RWPE1 (cell line): ENCODE measurements around the gene PCLO.

Experiments
- CTCF ChIA-PET: fragments of 350-600 bp; sonication (Branson Sonifier 250); formaldehyde crosslinking; extraction: SDS; loops from one replicate; lab custom pipeline; 2021; lab: Yijun Ruan, JAX
- POLR2A ChIA-PET: fragments of 400-600 bp; formaldehyde crosslinking; extraction: SDS; loops from one replicate; lab custom pipeline; 2020; ENCODE audit warnings: antibody characterized with exemption; ENCODE audit not compliant: low non-redundant PET; lab: Yijun Ruan, JAX
- DNase-seq: peaks from one replicate; pipeline ENCODE4 v3.0.0; 2012; ENCODE audit warnings: low spot score
- H3K27ac ChIP-seq: fragments of 450-650 bp; 2 replicates; pipeline ENCODE4 v1.5.1; 2017
- TF ChIP-seq, protein P1 (sequence below): fragments of 450-650 bp; conservative IDR thresholded peaks from 2 replicates; pipeline ENCODE4 v1.5.1; 2017; ENCODE audit warnings: low read depth, mild to moderate bottlenecking

Gene PCLO

DNA sequence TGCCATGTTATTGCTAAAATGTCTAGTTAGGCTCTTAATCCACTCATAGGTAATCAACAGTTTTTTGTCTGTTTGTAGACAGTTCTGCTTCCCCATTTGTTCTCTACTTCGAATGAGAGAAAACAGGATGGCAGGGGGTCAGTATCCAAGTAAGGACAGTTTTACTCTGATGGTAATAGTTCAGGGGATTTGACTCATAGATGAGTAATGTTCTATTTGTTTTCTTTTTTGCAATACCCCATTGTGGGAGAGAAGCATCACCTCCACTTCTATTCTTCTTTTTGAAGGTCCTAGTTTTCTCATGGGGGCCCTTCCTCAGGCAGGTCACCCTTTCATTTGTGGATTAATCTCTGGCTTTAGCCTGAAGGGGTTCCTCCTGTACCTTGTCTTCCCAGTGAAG, 13.9 kb downstream of the PCLO start:
- TF ChIP-seq, protein P1, sequence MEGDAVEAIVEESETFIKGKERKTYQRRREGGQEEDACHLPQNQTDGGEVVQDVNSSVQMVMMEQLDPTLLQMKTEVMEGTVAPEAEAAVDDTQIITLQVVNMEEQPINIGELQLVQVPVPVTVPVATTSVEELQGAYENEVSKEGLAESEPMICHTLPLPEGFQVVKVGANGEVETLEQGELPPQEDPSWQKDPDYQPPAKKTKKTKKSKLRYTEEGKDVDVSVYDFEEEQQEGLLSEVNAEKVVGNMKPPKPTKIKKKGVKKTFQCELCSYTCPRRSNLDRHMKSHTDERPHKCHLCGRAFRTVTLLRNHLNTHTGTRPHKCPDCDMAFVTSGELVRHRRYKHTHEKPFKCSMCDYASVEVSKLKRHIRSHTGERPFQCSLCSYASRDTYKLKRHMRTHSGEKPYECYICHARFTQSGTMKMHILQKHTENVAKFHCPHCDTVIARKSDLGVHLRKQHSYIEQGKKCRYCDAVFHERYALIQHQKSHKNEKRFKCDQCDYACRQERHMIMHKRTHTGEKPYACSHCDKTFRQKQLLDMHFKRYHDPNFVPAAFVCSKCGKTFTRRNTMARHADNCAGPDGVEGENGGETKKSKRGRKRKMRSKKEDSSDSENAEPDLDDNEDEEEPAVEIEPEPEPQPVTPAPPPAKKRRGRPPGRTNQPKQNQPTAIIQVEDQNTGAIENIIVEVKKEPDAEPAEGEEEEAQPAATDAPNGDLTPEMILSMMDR, result no peak
- ChIA-PET CTCF (no interaction called here), POLR2A (no interaction called here)
- H3K27ac ChIP-seq, result no peak overlapping the region
- DNase-seq, result peak; percentile 44

DNA sequence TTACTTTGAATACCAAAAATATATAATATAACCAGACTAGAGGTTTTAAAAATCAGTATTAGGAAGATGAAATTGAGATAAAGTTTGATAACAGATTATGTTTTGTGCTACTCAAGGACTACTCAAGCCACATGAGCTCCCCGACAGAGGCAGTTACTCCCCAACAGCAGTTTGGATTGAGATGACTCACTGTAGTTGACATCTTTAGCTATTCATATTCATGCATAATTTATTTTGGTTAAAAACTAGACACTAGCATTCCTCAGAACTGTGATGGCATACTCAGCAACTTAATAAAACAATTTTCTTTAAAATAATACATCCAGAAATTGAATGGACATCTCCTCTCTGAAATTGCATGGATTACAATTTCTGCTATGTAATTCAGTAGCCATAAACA, 19.6 kb downstream of the PCLO start:
- DNase-seq, result no peak
- POLR2A ChIA-PET, result no interaction called here
- TF ChIP-seq, protein P1, result no peak
- no peak overlapping the region for H3K27ac ChIP-seq
- CTCF ChIA-PET, result no interaction called here

DNA sequence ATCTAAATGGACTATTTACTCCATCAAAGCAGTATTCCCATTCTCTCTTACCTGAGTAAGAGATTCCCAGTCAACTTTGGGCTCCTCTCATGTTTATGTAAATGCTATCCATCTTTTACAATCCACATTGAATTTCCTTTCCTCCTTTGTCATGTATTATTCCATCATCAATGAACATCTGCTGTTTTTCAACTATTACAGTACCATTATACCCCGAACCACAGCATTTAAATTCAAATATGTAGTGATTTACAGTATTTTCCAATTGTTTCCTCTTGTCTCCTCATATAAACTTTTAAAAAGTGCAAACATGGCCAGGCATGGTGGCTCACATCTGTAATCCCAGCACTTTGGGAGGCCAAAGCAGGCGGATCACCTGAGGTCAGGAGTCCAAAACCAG, 20.3 kb downstream of the PCLO start:
- no peak overlapping the region for H3K27ac ChIP-seq
- TF ChIP-seq, protein P1, result no peak
- DNase-seq, result no peak
- ChIA-PET CTCF (no interaction called here), POLR2A (no interaction called here)

DNA sequence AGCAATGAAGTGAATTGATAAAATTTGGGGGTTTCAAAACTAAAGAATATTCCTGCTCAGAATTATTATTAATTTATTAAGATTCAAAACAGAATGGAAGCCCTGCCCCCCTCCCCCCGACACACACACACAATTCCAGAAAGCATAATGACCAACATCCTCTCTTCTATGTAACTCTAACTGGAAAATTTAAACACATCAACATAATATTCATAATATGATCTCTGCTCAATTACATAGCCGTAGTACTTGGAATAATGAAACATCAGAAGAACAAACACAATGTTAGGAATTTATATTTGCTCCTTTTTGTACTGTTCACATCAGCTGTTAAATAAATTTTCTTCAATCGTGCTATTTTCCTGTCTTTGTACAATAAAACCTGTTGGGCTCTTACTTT, 20.8 kb downstream of the PCLO start:
- no peak overlapping the region for H3K27ac ChIP-seq
- POLR2A ChIA-PET, result no interaction called here
- DNase-seq, result no peak
- CTCF ChIA-PET, result no interaction called here
- TF ChIP-seq, protein P1, result no peak

DNA sequence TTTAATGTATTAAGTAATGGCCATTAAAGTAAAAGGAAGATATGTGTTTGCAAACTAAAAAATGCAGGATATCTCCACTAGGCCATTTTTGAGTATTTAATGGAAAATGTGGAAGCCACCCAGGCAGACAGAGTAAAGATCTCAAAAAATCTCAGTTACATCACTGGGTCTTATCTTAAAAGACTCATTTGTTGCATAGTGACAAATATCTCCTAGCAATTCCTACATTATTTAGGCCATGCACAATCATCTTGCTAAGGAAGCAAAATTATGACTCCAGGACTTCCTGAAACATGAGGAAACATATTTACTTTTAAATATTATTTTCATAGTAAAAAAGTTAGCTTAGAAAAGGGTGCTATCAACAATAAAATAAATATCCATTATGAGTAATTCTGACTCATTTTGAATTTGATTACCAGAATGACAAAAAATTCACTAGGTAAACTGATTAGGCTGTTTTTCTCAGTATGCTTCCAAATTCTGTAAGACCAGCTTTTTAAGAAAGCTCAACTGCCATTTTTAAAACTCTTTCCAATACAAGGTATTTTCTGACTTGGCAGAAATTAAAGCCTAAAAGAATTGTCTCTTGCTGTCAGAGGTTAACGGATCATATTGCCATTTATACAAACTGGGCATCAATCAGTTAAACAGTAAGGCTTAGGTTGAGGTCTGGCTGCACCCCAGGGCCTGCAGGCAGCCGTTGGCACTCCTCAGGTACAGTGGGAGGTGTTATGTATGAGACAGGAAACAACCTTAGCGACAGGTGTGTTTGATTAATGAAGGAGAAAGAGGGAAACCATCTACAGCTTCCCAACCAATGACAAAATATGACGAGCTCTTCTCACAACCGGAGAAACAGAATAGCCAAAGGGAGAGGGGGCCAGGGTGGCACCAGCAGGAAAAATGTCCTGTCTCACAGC, 31.8 kb downstream of the PCLO start:
- DNase-seq, result no peak

DNA sequence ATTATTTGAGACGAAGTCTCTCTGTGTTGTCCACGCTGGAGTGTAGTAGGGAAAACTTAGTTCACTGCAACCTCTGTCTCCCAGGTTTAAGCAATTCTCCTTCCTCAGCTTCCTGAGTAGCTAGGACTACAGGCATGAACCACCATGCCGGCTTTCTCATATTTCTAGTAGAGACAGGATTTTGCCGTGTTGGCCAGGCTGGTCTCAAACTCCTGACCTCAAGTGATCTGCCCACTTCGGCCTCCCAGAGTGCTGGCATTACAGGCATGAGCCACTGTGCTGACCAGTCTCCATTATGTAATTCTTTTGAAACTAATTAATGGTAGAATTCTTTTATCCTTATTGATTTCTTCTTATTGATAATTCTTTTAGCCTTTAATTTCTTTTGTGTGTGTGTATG, 32.5 kb downstream of the PCLO start:
- CTCF ChIA-PET, result no interaction called here
- DNase-seq, result no peak
- POLR2A ChIA-PET, result no interaction called here
- TF ChIP-seq, protein P1, result no peak
- H3K27ac ChIP-seq, result no peak overlapping the region

More for the DNA sequence above, 31.8 kb downstream of the PCLO start:
- TF ChIP-seq, protein P1, result no peak
- CTCF ChIA-PET, result no interaction called here
- no peak overlapping the region for H3K27ac ChIP-seq
- POLR2A ChIA-PET, result no interaction called here
